Measurements from ENCODE around the gene MLANA.

DNA sequence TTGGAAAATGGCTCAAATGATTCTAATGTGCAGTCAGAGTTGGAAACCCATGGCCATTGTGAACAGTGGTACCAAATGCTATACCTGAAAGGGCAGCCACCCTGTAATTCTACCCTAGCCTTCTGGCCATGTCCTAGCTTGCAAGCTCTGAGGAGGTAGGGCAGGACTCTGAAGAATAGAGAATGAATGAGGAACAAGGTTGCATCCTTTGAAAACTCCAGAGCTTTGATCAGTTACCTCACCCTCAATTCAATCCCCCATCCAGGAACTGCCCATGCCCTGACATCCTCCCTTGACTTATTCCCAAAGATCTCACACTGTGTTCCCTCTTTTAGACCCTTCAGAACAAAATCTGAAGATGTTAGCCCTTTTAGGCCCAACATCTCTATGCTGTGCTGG is 40.0 kb upstream of the MLANA start:
- TF ChIP-seq POLR2A (IDR thresholded peaks at IDR 0.05), result no peak
- TF ChIP-seq, protein P1, sequence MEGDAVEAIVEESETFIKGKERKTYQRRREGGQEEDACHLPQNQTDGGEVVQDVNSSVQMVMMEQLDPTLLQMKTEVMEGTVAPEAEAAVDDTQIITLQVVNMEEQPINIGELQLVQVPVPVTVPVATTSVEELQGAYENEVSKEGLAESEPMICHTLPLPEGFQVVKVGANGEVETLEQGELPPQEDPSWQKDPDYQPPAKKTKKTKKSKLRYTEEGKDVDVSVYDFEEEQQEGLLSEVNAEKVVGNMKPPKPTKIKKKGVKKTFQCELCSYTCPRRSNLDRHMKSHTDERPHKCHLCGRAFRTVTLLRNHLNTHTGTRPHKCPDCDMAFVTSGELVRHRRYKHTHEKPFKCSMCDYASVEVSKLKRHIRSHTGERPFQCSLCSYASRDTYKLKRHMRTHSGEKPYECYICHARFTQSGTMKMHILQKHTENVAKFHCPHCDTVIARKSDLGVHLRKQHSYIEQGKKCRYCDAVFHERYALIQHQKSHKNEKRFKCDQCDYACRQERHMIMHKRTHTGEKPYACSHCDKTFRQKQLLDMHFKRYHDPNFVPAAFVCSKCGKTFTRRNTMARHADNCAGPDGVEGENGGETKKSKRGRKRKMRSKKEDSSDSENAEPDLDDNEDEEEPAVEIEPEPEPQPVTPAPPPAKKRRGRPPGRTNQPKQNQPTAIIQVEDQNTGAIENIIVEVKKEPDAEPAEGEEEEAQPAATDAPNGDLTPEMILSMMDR (IDR thresholded peaks at IDR 0.05 in 8 of 11, conservative IDR thresholded peaks at IDR 0.05 in 3 of 11), result no peak
- no peak for TF ChIP-seq POLR2AphosphoS5 (IDR thresholded peaks at IDR 0.05)

Measured in spleen (tissue), 7 donors.